ENCODE results near the gene SECISBP2L. TPM values are rescaled to one million over a fixed set of nuclear protein-coding genes. Genes with fewer than 3 reads are reported as not detected.
A peak's percentile ranks its signal among the peaks of the same experiment; 100 is the strongest.

SECISBP2L gene
- total RNA-seq, 1 donor from 2014 or later, result 32.7 TPM

DNA sequence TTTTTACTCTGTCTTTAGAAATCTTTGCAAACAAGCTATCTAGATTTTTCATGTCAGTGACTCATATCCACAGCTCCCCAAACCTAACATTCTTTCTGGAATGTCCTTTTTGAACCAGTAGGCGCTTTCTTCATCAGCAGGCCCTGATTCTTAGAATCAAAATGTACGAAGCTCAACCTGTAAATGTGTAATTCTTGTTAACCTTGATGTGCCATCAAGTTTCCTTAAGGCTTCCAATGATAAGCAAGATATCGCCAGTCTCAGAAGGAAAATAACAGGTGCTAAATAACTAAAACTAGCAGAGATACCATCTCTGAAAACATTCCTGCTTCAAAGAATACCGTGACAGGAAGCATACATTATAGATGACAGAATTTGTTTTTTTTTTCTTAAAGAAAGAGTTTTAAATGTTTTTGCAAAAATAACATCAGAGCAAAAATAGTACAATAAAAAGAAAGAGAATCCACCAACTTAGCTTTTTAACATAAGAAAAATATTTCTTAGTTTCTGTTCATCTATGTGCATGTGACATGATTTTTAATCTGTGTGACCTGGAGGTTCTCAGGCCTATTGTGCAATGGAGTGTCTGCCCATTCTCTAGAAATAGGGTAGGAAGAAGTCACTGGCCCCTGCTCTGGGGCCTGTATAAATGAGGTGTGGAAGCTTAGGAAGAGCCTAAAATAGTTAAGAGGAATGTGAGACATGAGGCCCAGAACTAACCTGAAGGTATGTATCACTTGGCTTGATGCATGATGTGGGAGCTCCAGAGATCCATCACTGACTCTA is 14.7 kb upstream of the SECISBP2L start:
- DNase-seq, result peak; percentile 44

DNA sequence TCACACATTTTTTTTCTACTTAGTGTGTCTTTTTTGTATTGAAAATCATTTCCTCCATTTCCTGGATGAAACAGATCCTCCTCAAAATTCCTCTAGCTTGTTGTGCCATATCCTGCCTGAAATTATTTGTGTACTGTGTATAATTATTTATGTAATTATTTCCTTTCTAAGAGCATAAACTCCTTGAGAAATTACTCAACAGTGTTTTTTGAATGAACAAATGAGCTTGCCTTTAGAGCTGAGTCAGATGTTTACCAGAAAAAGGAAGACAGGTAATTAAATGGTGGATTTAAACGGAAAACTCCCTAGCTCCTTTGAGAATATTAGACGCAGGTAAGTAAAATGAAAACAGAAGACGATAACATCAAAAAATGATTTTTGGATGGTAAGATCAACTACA is 13.2 kb upstream of the SECISBP2L start:
- no peak for DNase-seq

- DNase-seq, result no peak
Measured at GRCh38 chr15:49058559-49058958, 12.3 kb upstream of the SECISBP2L start.

DNA sequence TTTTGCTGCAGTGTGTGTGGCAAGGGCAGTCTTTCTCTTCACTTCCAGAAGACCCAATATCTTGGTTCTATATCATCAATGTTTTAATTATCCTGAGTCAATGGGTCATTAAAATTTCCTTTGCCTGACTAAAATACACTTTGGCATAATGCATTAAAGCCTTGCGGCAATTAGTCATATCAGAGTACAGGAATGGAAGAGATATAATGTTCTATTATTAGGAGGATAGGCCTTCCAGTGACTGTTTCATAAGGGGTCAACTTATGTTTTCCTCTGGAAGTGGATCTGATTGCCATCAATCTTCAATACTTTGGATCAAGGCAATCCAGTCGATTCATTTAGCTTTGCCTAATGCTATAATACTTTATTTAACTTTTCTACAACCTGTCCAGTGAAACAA is 9.4 kb upstream of the SECISBP2L start:
- DNase-seq, result no peak

GRCh38 chr15:49052662-49053061 is 6.4 kb upstream of the SECISBP2L start:
- DNase-seq, result no peak

DNA sequence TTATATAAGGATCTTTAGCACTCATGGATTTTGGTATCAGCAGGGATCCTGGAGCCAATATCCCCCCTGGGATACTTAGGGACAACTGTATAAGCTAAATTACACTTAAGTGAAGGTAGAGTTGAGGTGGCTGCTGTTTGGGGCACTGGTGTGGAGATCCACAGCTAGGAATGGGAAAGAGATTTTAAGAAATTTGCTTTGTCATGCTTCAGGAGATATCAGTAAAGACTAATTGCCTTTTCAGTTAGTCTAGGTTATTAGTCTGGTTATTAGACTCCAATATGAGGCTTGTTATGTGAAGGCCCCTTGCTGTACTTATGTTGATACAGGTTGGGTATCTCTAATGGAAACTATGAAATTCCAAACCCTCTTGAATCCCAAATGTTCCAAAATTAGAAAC is 1.2 kb upstream of the SECISBP2L start:
- no peak for DNase-seq

DNA sequence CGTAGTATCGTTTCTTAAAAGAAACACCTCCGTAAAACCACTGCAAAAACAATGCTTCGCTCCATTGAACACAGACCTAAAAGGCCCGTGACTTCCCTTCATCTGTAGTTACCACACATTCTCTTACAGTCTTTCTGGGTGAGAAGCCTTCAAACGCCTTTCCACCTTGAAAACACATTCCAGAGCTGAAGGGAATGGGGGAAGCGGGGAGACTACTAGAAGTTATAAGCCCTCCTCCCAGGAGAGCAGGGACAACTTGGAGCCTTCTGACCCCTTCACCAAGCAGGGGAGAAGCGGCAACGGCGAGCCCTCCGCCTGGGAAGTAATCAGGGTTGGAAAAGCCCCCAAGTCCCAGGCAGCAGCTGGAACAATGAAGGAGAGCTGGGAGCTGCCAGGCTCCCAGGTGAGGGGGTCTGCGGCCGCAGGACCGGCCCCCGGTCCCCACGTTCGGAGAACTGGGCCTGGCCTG is 461 bp downstream of the SECISBP2L start:
- DNase-seq, result peak; percentile 48

- peak; percentile 12 for DNase-seq
Measured at GRCh38 chr15:49044766-49045606, 1.3 kb downstream of the SECISBP2L start.

GRCh38 chr15:49044002-49044401 is 2.2 kb downstream of the SECISBP2L start:
- DNase-seq, result no peak

DNA sequence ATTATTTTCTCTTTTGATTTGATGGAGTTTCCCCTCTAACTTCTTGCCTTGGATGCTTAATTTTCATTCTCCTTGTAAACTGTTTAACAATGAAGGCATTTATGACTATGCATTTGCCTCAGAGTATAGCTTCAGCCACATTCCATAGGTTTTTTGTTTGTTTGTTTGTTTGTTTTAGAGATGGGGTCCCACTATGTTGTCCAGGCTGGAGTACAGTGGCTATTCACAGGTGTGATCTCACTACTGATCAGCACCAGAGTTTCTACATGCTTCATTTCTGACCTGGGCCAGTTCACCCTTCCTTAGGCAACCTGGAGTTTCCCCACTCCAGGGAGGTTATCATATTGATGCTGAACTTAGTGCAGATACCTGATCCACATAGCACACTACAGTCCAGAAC is 4.1 kb downstream of the SECISBP2L start:
- DNase-seq, result no peak

DNA sequence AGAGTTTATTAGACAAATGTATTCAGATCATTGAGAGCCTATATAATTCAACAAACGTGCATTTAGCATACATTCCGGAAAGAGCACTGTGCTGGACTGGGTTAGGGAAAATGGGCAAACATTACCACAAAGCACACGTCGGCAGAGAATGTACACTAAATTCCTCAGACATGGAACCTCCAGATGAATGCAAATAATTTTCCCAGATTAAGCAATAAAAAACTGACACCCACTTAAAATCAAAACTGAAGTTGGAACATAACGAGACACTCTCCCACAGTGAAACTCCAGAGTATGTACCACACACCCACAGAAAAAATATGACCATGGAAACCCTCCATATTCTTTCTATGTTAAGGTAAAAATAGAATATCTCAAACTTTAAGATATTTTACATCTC is 4.8 kb downstream of the SECISBP2L start:
- no peak for DNase-seq

DNA sequence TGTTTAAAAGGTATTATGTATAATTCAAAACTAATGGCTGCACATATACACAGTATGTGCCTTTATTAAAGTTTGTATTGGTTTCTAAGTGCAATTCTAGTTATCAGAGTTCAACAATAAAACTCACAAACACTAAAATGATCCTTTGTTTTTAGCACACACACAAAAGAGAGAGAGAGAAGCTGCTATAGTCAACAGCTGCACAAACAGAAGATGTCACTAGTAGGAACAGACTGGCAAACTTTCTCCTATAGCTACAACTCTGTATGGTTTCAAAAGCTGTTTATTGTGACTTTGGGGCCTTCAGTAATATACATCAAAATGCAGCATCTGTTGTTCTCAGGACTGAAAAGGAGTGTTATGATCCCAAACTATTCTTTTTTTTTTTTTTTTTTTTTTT is 6.1 kb downstream of the SECISBP2L start:
- DNase-seq, result no peak

GRCh38 chr15:49038382-49038781 is 7.9 kb downstream of the SECISBP2L start:
- no peak for DNase-seq

DNA sequence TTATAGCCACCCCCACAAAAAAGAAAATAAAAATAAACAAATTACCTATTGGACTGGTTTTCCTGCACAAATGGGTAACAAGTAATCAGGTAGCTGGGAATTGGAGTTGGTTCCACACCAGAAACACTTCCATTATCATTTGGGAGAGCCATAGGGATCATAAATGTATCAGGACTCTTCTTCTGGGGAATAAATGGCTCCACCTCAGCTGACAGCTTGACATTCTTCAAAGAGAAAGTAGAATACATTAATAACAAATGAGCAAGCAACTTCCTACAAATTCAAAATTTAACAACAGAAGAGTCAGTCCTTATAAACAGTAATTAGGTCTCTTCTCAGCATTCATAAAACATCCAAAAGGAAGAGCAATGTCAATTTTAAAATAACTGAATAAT is 8.7 kb downstream of the SECISBP2L start:
- no peak for DNase-seq

DNA sequence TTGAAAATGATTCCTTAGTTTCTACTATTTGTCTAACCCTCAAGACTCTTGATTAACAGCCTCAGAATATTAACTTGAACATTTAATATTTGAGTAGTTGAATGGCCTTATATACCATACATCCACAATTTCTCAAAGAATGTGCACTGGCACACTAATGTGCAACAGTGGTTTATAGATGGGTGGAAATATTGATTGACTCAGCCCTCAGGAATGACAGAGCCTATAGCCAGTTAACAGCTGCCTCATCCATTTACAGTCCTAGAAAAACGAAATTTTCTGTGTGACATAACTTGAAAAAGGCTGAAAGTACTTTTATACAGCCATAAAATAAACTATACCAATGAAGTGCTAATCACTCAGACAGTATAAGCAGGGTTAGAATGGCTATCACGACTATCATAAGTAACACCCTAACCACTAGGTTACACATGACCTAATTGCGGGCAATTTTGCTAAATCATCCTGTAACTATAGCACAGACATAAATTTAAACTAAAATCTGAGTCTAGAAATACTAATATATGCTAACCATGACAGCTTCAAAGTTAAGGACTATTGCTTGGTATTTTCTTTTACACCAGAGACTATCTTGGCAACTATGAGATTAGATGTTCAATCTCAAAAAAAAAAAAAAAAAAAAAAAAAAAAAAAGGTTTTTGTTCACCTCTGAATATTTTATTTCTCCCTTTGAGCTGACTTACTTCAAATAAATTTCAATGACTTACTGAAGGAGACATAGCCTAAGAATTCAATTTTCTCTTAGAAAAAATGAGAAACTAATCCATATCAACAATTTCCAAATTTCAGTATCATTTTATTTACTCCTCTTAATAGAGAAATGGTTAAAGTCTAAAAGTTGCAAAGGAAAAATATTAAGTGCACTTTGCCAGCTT is 9.3 kb downstream of the SECISBP2L start:
- no peak for DNase-seq

DNA sequence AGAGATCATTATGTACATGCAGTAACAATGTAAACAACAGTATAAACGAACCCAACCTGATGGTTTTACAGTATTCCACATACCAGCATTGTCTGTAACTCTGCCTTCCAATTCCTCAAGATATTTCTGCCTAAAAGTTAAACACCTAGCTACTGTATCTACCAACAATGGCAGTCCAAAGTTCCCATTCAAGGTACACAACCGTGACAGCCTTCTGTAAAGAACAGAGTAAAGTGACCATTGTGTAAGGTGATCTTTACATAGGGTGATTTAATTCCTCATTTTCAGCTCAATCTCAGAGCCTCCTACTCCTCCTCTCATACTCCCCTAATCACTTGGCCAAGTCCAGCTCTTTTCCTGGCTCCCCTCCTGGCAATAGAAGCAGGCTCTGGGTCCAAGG is 10.4 kb downstream of the SECISBP2L start:
- DNase-seq, result no peak

GRCh38 chr15:49032601-49033145 is 13.6 kb downstream of the SECISBP2L start:
- DNase-seq, result no peak

DNA sequence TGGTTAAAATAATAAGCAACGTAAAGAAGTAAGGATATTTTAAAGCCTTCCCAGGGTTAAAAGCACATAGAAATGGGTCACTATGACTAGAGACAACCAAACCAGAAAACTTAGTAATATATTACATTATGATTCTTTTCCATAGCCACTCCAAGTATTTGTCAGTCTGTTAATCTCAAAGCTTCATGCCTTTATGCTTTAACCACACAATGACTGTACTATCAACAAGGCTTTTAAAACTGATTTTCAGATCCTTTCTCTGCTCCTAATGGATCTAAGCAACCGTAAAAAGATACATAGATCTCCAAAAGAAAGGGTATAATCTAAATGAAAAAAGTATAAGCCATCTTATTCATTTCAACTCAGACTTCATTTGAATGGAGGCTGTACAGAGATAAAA is 14.4 kb downstream of the SECISBP2L start:
- no peak for DNase-seq

- no peak for DNase-seq
Measured at GRCh38 chr15:49026700-49027099, 19.5 kb downstream of the SECISBP2L start.

DNA sequence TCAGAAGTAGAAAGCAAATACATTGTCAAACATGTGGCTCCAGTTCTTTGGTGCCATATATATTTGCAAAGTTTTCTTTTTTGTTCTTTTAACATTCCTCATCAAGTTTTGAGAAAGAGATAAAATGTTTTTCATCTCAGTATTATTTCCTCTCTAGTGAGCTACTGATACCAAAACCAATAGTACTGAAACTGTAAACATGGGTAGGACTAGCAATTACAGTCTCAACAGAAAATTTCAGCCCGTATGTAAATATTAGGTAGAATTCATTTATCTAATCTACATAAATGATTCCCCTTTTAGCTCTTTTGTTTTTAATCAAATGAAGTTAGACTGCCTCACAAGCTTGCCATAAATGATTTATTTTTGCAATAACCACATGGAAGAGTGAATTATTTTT is 21.4 kb downstream of the SECISBP2L start:
- no peak for DNase-seq

GRCh38 chr15:49023354-49023753 is 22.9 kb downstream of the SECISBP2L start:
- no peak for DNase-seq

DNA sequence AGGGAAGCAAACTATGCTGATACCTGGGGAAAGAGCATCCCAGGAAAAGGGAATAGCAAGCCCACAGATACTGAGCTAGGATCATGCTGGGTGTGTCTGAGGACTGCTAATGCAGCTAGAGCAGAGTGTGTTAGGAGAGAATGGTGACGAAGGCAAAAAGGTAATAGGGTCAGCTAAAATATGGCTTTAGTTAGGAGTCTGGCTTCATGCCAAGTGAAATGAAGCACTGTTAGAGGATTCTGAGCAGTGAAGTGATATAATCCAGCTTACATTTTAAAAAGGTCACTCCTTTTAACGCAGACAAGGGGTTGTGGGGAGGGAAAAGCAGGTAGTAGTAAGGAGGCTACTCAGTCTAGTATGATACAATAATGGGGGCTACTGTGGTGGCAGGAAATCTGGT is 30.4 kb downstream of the SECISBP2L start:
- no peak for DNase-seq

DNA sequence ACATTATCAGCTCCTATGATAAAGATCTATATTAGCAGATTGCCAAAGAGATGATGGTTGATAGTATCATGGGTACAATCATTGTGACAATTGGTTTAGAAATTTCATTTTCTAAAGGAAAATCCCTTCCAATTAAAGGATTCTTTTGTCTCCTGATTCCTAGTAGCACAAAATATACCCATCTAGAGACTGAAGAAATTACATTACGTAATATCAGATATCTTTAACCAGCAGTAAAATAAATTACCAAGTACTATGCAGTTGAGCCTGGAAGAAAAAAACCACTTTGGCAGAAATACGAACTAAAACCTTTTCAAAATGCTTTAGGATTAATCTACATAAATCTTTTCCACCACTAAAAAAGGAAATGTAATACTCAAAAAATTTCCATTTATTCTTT is 46.9 kb downstream of the SECISBP2L start:
- DNase-seq, result no peak

Data from dermis blood vessel endothelial cell (primary cell).